Esophagus (tissue), 2 donors: Measurements from ENCODE around the gene WDFY3. TPM values are rescaled to one million over a fixed set of nuclear protein-coding genes. Genes with fewer than 3 reads are reported as not detected.
A peak's percentile ranks its signal among the peaks of the same experiment; 100 is the strongest.

Experiments
- H3K27ac ChIP-seq, 2 donors: one replicate each; pipeline ENCODE4 v1.5.1; 2013; ENCODE audit warnings: low read depth in 2 of 2, mild to moderate bottlenecking in 2 of 2, inconsistent platforms in 1 of 2, low read length in 1 of 2, moderate library complexity in 1 of 2
- H3K27me3 ChIP-seq, 2 donors: one replicate each; pipeline ENCODE4 v1.6.1; 2013; ENCODE audit warnings: low read length in 2 of 2, control low read depth in 1 of 2, mild to moderate bottlenecking in 1 of 2; ENCODE audit not compliant: insufficient read depth in 2 of 2, control insufficient read depth in 1 of 2
- H3K36me3 ChIP-seq, 2 donors: one replicate each; pipeline ENCODE4 v1.6.1; 2013; ENCODE audit warnings: low read length in 1 of 2; ENCODE audit not compliant: control insufficient read depth in 2 of 2, insufficient read depth in 2 of 2
- H3K4me1 ChIP-seq, 2 donors: one replicate each; pipeline ENCODE4 v1.6.1; 2013; ENCODE audit warnings: low read length in 1 of 2; ENCODE audit not compliant: control insufficient read depth in 2 of 2, insufficient read depth in 2 of 2
- H3K4me3 ChIP-seq, 2 donors: one replicate each; pipeline ENCODE4 v1.5.1; 2013; ENCODE audit warnings: low read length in 2 of 2, mild to moderate bottlenecking in 2 of 2, low read depth in 1 of 2, moderate library complexity in 1 of 2
- H3K9me3 ChIP-seq, 2 donors: one replicate each; pipeline ENCODE4 v1.6.1; 2013; ENCODE audit warnings: mild to moderate bottlenecking in 2 of 2, low read depth in 1 of 2, low read length in 1 of 2, moderate library complexity in 1 of 2; ENCODE audit not compliant: control insufficient read depth in 2 of 2, insufficient read depth in 1 of 2
- WGBS, 2 donors: extraction: QIAGEN DNeasy Blood & Tissue Kit; methylation state at CpG; one replicate each; pipeline ENCODE4 v1.1.7; 2013; 5-methylcytosine and 5-hydroxymethylcytosine counted together
- polyA plus RNA-seq, 2 donors: library from polyadenylated mRNA; stranded (reverse); fragments of 200-250 nt; gene quantifications; one replicate each; pipeline ENCODE4 v1.2.3, GENCODE V29; 2013
- donor health status: healthy with polysubstance abuse.
- donor health status: Bipolar disorder and iron deficiency.

Gene WDFY3
- polyA plus RNA-seq, 2 donors, result 9.4 to 10.8 TPM

- Histone ChIP-seq H3K9me3 (no peaks in the 10 kb centered on the region), H3K36me3 (no peaks in the 10 kb centered on the region), H3K27ac (no peak overlapping the region), H3K4me1 (peaks cover 0 to 2% of the 10 kb centered on the region in 2 donors), H3K27me3 (no peaks in the 10 kb centered on the region), H3K4me3 (no peak overlapping the region)
- 86 to 88% methylated on average over 6 of the region's 6 CpGs for WGBS, 2 donors
Measured at GRCh38 chr4:84954982-84955567, 11.4 kb downstream of the WDFY3 start.

GRCh38 chr4:84952776-84953175, 13.7 kb downstream of the WDFY3 start:
- Histone ChIP-seq H3K4me3 (no peak overlapping the region), H3K4me1 (no peaks in the 10 kb centered on the region), H3K27ac (no peak overlapping the region), H3K9me3 (no peaks in the 10 kb centered on the region), H3K36me3 (no peaks in the 10 kb centered on the region), H3K27me3 (no peaks in the 10 kb centered on the region)
- WGBS, 2 donors, result 93 to 97% methylated on average over 1 of the region's 1 CpG

GRCh38 chr4:84952004-84952403, 14.5 kb downstream of the WDFY3 start:
- Histone ChIP-seq H3K27me3 (no peaks in the 10 kb centered on the region), H3K9me3 (no peaks in the 10 kb centered on the region), H3K4me1 (no peaks in the 10 kb centered on the region), H3K27ac (peak overlapping the region in 1 of 2 donors; percentile 72), H3K36me3 (no peaks in the 10 kb centered on the region), H3K4me3 (no peak overlapping the region)
- 25 to 34% methylated on average over 1 of the region's 1 CpG for WGBS, 2 donors

- H3K4me1 ChIP-seq, result no peaks in the 10 kb centered on the region
- H3K36me3 ChIP-seq, result no peaks in the 10 kb centered on the region
Measured at GRCh38 chr4:84948056-84948455, 18.4 kb downstream of the WDFY3 start.

GRCh38 chr4:84944947-84945346, 21.5 kb downstream of the WDFY3 start:
- Histone ChIP-seq H3K4me3 (no peak overlapping the region), H3K4me1 (no peaks in the 10 kb centered on the region), H3K9me3 (no peaks in the 10 kb centered on the region), H3K36me3 (no peaks in the 10 kb centered on the region), H3K27ac (no peak overlapping the region), H3K27me3 (no peaks in the 10 kb centered on the region)
- WGBS, 2 donors, result 45 to 60% methylated on average over 1 of the region's 1 CpG

More at GRCh38 chr4:84948056-84948455, 18.4 kb downstream of the WDFY3 start:
- Histone ChIP-seq H3K27me3 (no peaks in the 10 kb centered on the region), H3K9me3 (no peaks in the 10 kb centered on the region), H3K27ac (no peak overlapping the region), H3K4me3 (no peak overlapping the region)
- WGBS, 2 donors, result 70% methylated on average over 2 of the region's 2 CpGs

- Histone ChIP-seq H3K9me3 (no peaks in the 10 kb centered on the region), H3K4me3 (no peak overlapping the region), H3K4me1 (no peaks in the 10 kb centered on the region), H3K27me3 (no peaks in the 10 kb centered on the region), H3K36me3 (no peaks in the 10 kb centered on the region), H3K27ac (no peak overlapping the region)
Measured at GRCh38 chr4:84940960-84941359, 25.5 kb downstream of the WDFY3 start.

GRCh38 chr4:84939113-84939512, 27.4 kb downstream of the WDFY3 start:
- no peaks in the 10 kb centered on the region for H3K27me3 ChIP-seq
- H3K36me3 ChIP-seq, result no peaks in the 10 kb centered on the region
- no peaks in the 10 kb centered on the region for H3K4me1 ChIP-seq
- no peaks in the 10 kb centered on the region for H3K9me3 ChIP-seq
- H3K27ac ChIP-seq, result no peak overlapping the region
- H3K4me3 ChIP-seq, result no peak overlapping the region
- 88 to 90% methylated on average over 6 of the region's 6 CpGs for whole genome bisulfite sequencing, 2 donors

- Histone ChIP-seq H3K9me3 (no peaks in the 10 kb centered on the region), H3K4me1 (no peaks in the 10 kb centered on the region), H3K27ac (no peak overlapping the region), H3K36me3 (no peaks in the 10 kb centered on the region), H3K4me3 (no peak overlapping the region), H3K27me3 (no peaks in the 10 kb centered on the region)
- 13 to 37% methylated on average over 2 of the region's 2 CpGs for WGBS, 2 donors
Measured at GRCh38 chr4:84938316-84938715, 28.2 kb downstream of the WDFY3 start.

- no peaks in the 10 kb centered on the region for H3K27me3 ChIP-seq
- no peak overlapping the region for H3K4me3 ChIP-seq
- no peaks in the 10 kb centered on the region for H3K36me3 ChIP-seq
- no peaks in the 10 kb centered on the region for H3K4me1 ChIP-seq
- H3K27ac ChIP-seq, result no peak overlapping the region
- H3K9me3 ChIP-seq, result no peaks in the 10 kb centered on the region
- 71 to 73% methylated on average over 3 of the region's 3 CpGs for WGBS, 2 donors
Measured at GRCh38 chr4:84937381-84937977, 29.0 kb downstream of the WDFY3 start.

- Histone ChIP-seq H3K27me3 (no peaks in the 10 kb centered on the region), H3K27ac (no peak overlapping the region), H3K9me3 (no peaks in the 10 kb centered on the region), H3K4me3 (no peak overlapping the region), H3K36me3 (no peaks in the 10 kb centered on the region), H3K4me1 (no peaks in the 10 kb centered on the region)
- 93 to 97% methylated on average over 2 of the region's 2 CpGs for WGBS, 2 donors
Measured at GRCh38 chr4:84936123-84936522, 30.4 kb downstream of the WDFY3 start.
